Upper lobe of left lung (tissue), 4 donors: Measurements from ENCODE around the gene ERMARD.

ENCODE experiments used
- EP300 ChIP-seq, 4 donors: sonication (generic); formaldehyde crosslinking; IDR thresholded peaks; one replicate each; pipeline ENCODE4 v1.5.1; 2017; ENCODE audit warnings: antibody characterized with exemption in 4 of 4, control low read depth in 2 of 4
- POLR2A ChIP-seq, 4 donors: fragments of 450-650 bp; IDR thresholded peaks; one replicate each; pipeline ENCODE4 v1.5.1; 2016 to 2017; ENCODE audit warnings: antibody characterized with exemption in 4 of 4, mild to moderate bottlenecking in 2 of 4
- POLR2AphosphoS5 ChIP-seq, 2 donors: sonication (generic); formaldehyde crosslinking; IDR thresholded peaks; one replicate each; pipeline ENCODE4 v1.5.1; 2017; ENCODE audit warnings: antibody characterized with exemption in 2 of 2
- TF ChIP-seq, protein P1 (sequence below), 6 experiments: fragments of 450-650 bp in 4 of 6; fragments of 200-600 bp in 2 of 6; sonication (generic) in 2 of 6; IDR thresholded peaks; one replicate each; pipeline ENCODE4 v1.5.1; 2016 to 2019; ENCODE audit warnings: antibody characterized with exemption in 6 of 6

DNA sequence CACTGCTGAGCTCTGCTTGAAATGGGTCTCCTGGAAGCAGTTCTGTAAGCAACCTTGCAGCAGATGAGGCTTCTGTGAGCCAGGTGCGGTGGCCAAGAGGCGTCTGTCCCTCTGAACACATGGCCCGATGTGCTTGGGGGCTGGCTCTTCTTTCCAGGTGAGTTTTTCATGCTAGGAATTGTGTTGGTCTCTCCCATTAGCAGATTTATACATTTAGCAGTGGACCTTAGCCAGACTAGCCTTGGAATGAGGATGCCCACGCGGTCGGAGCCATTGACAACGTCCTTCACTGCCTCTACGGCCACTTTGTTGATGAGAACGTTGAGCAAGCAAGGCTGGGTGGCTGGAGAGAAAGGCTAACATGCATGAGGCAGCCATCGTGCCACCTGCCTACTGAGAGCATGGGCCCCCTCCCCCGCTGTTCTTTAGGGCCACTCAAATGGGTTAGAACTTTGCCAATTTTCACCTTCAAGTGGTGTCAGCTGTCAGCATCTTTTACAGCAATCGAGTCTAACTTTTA is 33.5 kb downstream of the ERMARD start:
- TF ChIP-seq, protein P1, sequence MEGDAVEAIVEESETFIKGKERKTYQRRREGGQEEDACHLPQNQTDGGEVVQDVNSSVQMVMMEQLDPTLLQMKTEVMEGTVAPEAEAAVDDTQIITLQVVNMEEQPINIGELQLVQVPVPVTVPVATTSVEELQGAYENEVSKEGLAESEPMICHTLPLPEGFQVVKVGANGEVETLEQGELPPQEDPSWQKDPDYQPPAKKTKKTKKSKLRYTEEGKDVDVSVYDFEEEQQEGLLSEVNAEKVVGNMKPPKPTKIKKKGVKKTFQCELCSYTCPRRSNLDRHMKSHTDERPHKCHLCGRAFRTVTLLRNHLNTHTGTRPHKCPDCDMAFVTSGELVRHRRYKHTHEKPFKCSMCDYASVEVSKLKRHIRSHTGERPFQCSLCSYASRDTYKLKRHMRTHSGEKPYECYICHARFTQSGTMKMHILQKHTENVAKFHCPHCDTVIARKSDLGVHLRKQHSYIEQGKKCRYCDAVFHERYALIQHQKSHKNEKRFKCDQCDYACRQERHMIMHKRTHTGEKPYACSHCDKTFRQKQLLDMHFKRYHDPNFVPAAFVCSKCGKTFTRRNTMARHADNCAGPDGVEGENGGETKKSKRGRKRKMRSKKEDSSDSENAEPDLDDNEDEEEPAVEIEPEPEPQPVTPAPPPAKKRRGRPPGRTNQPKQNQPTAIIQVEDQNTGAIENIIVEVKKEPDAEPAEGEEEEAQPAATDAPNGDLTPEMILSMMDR (IDR thresholded peaks at IDR 0.05), result no peak
- TF ChIP-seq EP300 (IDR thresholded peaks at IDR 0.05), result no peak
- no peak for TF ChIP-seq POLR2AphosphoS5 (IDR thresholded peaks at IDR 0.05)
- no peak for TF ChIP-seq POLR2A (IDR thresholded peaks at IDR 0.05)
